GM19239 (cell line): ENCODE measurements around the gene FIZ1.
A peak's percentile ranks its signal among the peaks of the same experiment; 100 is the strongest.
"Not testable (repeated sequence)": the region's sequence is repeated elsewhere in the genome, so short reads cannot be mapped to it uniquely, and the experiment has no call there.

Source experiments
- DNase-seq: peaks from one replicate; pipeline ENCODE4 v3.0.0; 2011; ENCODE audit warnings: low spot score; ENCODE audit not compliant: insufficient read length
- FAIRE-seq: peaks from 2 replicates; lab custom pipeline; 2011; peaks lifted over from hg19 to GRCh38; lab: Jason Lieb, UNC

FIZ1 gene

DNA sequence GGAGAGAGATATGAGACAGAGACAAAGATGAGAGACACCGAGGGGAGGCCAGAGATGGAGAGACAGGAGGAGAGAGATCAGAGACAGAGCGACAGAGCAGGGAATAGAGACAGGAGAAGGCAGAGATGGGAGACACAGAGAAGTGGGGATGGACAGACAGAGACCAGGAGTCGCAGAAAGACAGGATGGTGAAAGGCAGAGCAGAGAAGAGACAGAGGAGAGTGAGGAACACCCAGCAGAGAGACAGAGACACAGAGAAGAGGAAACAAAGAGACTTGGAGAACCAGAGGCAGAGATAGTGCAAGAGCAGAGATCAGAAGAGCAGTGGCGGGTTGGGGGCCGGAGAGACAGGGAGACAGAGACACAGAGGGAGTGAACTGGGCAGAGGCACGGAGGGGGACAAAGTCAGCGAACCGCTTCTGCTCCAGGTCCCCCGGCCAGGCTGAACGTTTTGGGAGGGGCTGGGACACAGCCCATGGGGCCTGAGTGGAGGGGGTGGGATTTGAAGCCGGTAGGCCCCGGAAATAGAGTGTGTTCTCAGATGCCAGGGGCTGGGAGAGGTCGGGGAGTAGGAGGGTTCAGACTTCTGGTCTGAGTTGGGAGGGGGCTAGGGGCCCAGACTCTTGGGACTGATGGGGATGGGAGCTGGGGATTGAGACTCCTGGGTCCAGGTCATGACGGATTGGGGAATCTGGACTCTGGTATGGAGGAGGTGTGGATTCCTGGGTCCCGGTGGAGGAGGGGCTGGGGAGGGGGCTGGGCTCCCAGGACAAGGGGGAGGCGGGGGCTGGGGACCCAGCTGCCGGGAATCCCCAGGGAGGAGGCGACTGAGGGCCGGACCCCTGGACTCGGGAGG lies 19.3 kb downstream of the FIZ1 start:
- FAIRE-seq: no peak
- peak; percentile 63 for DNase-seq

GRCh38 chr19:55578761-55579747 lies 20.3 kb downstream of the FIZ1 start:
- DNase-seq: no peak

GRCh38 chr19:55578031-55578760 lies 21.1 kb downstream of the FIZ1 start:
- DNase-seq (no peak), FAIRE-seq (no peak)

More at GRCh38 chr19:55578761-55579747, 20.3 kb downstream of the FIZ1 start:
- FAIRE-seq: no peak

DNA sequence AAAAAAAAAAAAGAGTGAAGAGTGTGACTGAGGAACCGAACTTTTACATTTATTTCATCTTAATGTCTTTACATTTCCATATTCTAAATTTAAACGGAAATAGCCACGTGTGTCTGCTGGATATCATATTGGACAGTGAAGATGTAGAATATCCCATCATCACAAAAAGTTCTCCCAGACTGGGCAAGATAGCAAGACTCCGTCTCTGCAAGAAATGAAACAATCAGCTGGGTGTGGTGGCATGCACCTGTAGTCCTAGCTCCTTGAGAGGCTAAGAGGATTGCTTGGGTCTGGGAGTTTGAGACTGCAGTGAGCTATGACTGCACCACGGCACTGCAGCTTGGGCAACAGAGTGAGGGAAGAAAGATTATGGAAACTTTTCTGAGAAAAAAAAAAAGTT lies 22.6 kb downstream of the FIZ1 start:
- FAIRE-seq (no peak), DNase-seq (no peak)

DNA sequence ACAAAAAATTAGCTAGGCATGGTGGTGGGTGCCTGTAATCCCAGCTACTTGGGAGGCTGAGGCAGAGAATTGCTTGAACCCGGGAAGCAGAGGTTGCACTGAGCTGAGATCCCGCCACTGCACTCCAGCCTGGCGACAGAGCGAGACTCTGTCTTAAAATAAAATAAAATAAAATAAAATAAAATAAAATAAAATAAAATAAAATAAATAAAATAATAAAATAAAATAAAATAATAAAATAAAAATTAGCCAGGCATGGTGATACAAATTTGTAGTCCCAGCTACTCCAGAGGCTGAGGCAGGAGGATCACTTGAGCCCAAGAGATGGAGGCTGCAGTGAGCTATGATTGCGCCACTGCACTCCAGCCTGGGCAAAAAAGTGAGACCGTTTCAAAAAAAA lies 25.4 kb downstream of the FIZ1 start:
- FAIRE-seq, DNase-seq: not testable (repeated sequence)

DNA sequence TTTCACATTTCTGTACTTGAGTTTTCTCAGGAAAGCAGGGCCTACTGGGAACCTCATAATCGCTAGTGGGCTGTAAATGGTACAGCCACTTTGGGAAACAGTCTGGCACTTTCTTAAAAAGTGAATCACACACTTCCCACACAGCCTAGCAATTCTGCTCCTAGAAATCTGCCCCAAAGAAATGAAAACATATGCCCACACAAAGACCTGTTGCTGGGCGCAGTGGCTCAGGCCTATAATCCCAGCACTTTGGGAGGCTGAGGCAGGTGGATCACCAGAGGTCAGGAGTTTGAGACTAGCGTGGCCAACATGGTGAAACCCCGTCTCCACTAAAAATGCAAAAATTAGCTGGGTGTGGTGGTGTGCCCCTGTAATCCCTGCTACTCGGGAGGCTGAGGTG lies 29.8 kb downstream of the FIZ1 start:
- DNase-seq, FAIRE-seq: not testable (repeated sequence)

GRCh38 chr19:55567708-55568328 lies 31.5 kb downstream of the FIZ1 start:
- FAIRE-seq (no peak), DNase-seq (no peak)

GRCh38 chr19:55566823-55567222 lies 32.5 kb downstream of the FIZ1 start:
- DNase-seq (no peak), FAIRE-seq (no peak)

DNA sequence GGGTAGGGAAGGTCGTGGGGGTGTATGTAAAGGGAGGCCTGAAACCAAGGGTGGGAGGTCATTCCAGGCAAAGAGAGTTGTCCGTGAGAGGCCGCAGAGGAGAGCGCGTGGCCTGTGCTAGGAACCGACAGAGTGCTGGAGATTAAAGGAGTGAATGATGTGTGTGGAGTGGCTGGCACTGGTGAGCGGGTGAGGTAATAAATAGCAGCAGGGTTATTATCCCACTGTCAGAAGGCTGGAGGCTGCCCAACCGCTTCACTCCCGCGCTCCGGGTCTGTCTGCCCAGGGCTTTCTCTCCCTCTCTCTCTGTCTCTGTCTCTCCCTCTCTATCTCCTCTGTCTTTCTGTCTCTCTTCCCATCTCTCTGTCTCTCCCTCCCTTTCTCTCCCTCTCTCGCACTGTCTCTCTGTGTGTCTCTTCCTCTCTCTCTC lies 36.0 kb downstream of the FIZ1 start:
- FAIRE-seq (no peak), DNase-seq (no peak)

- DNase-seq: no peak
- FAIRE-seq: no peak
Observed at GRCh38 chr19:55559684-55560083, 39.6 kb downstream of the FIZ1 start.

DNA sequence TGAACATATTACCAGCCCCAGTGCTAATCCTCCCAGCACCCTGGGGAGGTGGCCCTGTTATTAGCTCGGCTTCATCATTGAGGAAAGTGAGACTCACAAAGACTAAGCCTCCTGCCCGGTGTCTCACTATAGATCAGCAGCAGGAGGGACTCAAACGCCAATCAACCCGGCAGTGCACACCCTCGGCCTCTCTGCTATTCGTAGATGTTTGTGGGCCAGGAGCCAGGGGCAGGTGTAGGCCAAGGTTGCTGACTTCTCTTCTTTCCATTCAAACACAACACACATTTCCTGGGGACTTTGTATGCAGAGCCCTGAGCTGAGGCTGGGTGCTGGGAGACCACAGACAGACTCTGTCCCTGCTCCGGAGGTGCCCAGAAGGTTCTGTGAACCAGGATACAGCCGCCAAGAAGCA lies 44.6 kb downstream of the FIZ1 start:
- FAIRE-seq (no peak), DNase-seq (no peak)

DNA sequence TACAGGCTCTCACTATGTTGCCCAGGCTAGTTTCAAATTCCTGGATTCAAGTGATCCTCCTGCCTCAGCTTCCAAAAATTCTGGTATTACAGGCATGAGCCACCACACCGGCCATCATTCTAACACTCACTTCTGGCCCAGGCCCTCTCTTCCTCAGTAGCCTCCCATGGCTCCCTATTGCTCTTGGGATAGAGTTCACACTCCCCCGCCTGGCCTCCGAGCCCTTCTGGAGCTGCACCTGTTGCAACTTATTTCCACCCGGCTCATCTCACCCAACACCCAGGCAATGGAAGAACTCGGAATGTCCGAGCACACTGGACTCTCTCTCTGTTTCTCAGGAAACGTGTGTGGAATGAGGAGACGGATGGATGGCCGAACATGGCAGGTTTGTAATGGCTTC lies 45.0 kb downstream of the FIZ1 start:
- no peak for FAIRE-seq
- no peak for DNase-seq

- FAIRE-seq (no peak), DNase-seq (no peak)
Observed at GRCh38 chr19:55553217-55554182, 45.8 kb downstream of the FIZ1 start.

- DNase-seq (no peak), FAIRE-seq (no peak)
Observed at GRCh38 chr19:55552620-55553019, 46.7 kb downstream of the FIZ1 start.

- no peak for FAIRE-seq
- no peak for DNase-seq
Observed at GRCh38 chr19:55552206-55552605, 47.1 kb downstream of the FIZ1 start.

DNA sequence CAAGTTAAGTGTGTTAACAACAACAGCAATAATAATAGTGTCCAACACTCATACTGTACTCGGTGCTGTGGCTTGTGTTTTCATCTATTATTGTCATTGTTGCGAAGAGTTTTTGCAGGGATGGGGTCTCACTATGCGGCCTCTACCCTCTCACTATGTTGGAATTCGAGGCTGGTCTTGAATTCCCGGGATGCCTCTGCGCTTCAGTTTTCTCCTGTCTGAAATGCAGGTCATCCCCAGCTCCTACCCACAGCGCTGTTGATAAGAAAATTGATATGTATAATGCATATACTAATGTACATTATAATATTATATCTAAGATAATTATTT lies 49.0 kb downstream of the FIZ1 start:
- DNase-seq (no peak), FAIRE-seq (no peak)

- FAIRE-seq (no peak), DNase-seq (no peak)
Observed at GRCh38 chr19:55549500-55550320, 49.6 kb downstream of the FIZ1 start.
